H9 (cell line): ENCODE results near the gene OXER1. TPM values are rescaled to one million over a fixed set of nuclear protein-coding genes. Genes with fewer than 3 reads are reported as not detected.

Experiments
- DNase-seq: peaks from one replicate; pipeline ENCODE4 v3.0.0-alpha.2; 2017
- H2AFZ ChIP-seq: one replicate; pipeline ENCODE4 v1.6.1; 2013; ENCODE audit warnings: mild to moderate bottlenecking, low read length, control low read depth, moderate library complexity
- H2AK5ac ChIP-seq: 2 replicates; pipeline ENCODE4 v1.6.1; 2013; ENCODE audit warnings: low read length, control low read depth, mixed read lengths; ENCODE audit not compliant: insufficient read length
- H2BK120ac ChIP-seq: one replicate; pipeline ENCODE4 v1.6.1; 2013; ENCODE audit warnings: low read depth, mild to moderate bottlenecking, low read length, control low read depth, inconsistent platforms; ENCODE audit not compliant: poor library complexity, severe bottlenecking
- H2BK12ac ChIP-seq: 2 replicates; pipeline ENCODE4 v1.6.1; 2013; ENCODE audit warnings: low read length, control low read depth, mixed read lengths, low read depth; ENCODE audit not compliant: insufficient read length
- H2BK15ac ChIP-seq: 2 replicates; pipeline ENCODE4 v1.6.1; 2013; ENCODE audit warnings: low read depth, low read length, control low read depth
- H2BK20ac ChIP-seq: one replicate; pipeline ENCODE4 v1.6.1; 2013; ENCODE audit warnings: low read depth, mild to moderate bottlenecking, low read length, control low read depth, inconsistent platforms; ENCODE audit not compliant: poor library complexity, severe bottlenecking
- H2BK5ac ChIP-seq: 2 replicates; pipeline ENCODE4 v1.6.1; 2013; ENCODE audit warnings: low read length, control low read depth, mixed read lengths; ENCODE audit not compliant: insufficient read length
- H3K14ac ChIP-seq: 2 replicates; pipeline ENCODE4 v1.6.1; 2013; ENCODE audit warnings: low read length, control low read depth; ENCODE audit not compliant: insufficient read depth
- H3K18ac ChIP-seq: 2 replicates; pipeline ENCODE4 v1.6.1; 2013; ENCODE audit warnings: low read depth, mild to moderate bottlenecking, mixed read lengths, low read length, control low read depth; ENCODE audit not compliant: insufficient read length
- H3K23ac ChIP-seq: 2 replicates; pipeline ENCODE4 v1.6.1; 2013; ENCODE audit warnings: low read length, control low read depth, mixed read lengths, low read depth; ENCODE audit not compliant: insufficient read length
- H3K23me2 ChIP-seq: 2 replicates; pipeline ENCODE4 v1.6.1; 2013; ENCODE audit warnings: low read depth, mild to moderate bottlenecking, mixed read lengths, low read length, control low read depth; ENCODE audit not compliant: insufficient read length, poor library complexity, severe bottlenecking
- H3K27ac ChIP-seq: 2 replicates; pipeline ENCODE4 v1.5.1; 2013; ENCODE audit warnings: low read length, control low read depth, mixed read lengths, low read depth; ENCODE audit not compliant: insufficient read length
- H3K27me3 ChIP-seq: 2 replicates; pipeline ENCODE4 v1.6.1; 2013; ENCODE audit warnings: low read length, control low read depth, inconsistent platforms; ENCODE audit not compliant: insufficient read depth
- H3K4ac ChIP-seq: 2 replicates; pipeline ENCODE4 v1.6.1; 2013; ENCODE audit warnings: low read depth, mild to moderate bottlenecking, control low read depth, inconsistent platforms, low read length, moderate library complexity
- H3K4me1 ChIP-seq: 2 replicates; pipeline ENCODE4 v1.6.1; 2013; ENCODE audit warnings: low read length, control low read depth, inconsistent platforms; ENCODE audit not compliant: insufficient read depth
- H3K4me2 ChIP-seq: 2 replicates; pipeline ENCODE4 v1.6.1; 2013; ENCODE audit warnings: low read length, control low read depth, mixed read lengths; ENCODE audit not compliant: insufficient read length, insufficient read depth
- H3K56ac ChIP-seq: 2 replicates; pipeline ENCODE4 v1.6.1; 2013; ENCODE audit warnings: low read depth, mild to moderate bottlenecking, mixed read lengths, low read length, control low read depth; ENCODE audit not compliant: insufficient read length
- H3K79me1 ChIP-seq: 2 replicates; pipeline ENCODE4 v1.6.1; 2013; ENCODE audit warnings: low read depth, mild to moderate bottlenecking, moderate library complexity, low read length, control low read depth, inconsistent platforms; ENCODE audit not compliant: insufficient read depth, poor library complexity, severe bottlenecking
- H3K79me2 ChIP-seq: 2 replicates; pipeline ENCODE4 v1.6.1; 2013; ENCODE audit warnings: low read length, control low read depth, inconsistent platforms; ENCODE audit not compliant: insufficient read depth
- H3K9ac ChIP-seq: 2 replicates; pipeline ENCODE4 v1.6.1; 2013; ENCODE audit warnings: low read length, control low read depth, mixed read lengths; ENCODE audit not compliant: insufficient read length; ENCODE audit errors: extremely low read depth
- H3K9me3 ChIP-seq: one replicate; pipeline ENCODE4 v1.6.1; 2013; ENCODE audit warnings: low read depth, low read length, inconsistent platforms; ENCODE audit not compliant: control insufficient read depth
- H3T11ph ChIP-seq: one replicate; pipeline ENCODE4 v1.6.1; 2013; ENCODE audit warnings: mild to moderate bottlenecking, low read length, control low read depth, inconsistent platforms
- H4K20me1 ChIP-seq: one replicate; pipeline ENCODE4 v1.6.1; 2013; ENCODE audit not compliant: control insufficient read depth, insufficient read length, insufficient read depth
- H4K5ac ChIP-seq: 2 replicates; pipeline ENCODE4 v1.6.1; 2013; ENCODE audit warnings: low read depth, mild to moderate bottlenecking, mixed read lengths, low read length, control low read depth; ENCODE audit not compliant: insufficient read length
- H4K8ac ChIP-seq: replicated peaks from 2 replicates; pipeline ENCODE4 v1.6.1; 2013; ENCODE audit warnings: low read length, control low read depth, mixed read lengths, low read depth; ENCODE audit not compliant: insufficient read length
- H4K91ac ChIP-seq: 2 replicates; pipeline ENCODE4 v1.6.1; 2013; ENCODE audit warnings: low read depth, mild to moderate bottlenecking, moderate library complexity, mixed read lengths, low read length, control low read depth; ENCODE audit not compliant: insufficient read length
- H3K27ac Mint-ChIP-seq, 3 experiments: 2 replicates in 2 of 3; 3 replicates in 1 of 3; pipeline ENCODE4 v1.8.0; 2020 to 2021; ENCODE audit warnings: mixed read lengths in 3 of 3, mild to moderate bottlenecking in 1 of 3, moderate library complexity in 1 of 3
- H3K27me3 Mint-ChIP-seq: 2 replicates; pipeline ENCODE4 v1.8.0; 2021; ENCODE audit warnings: low read depth, mild to moderate bottlenecking, moderate library complexity, mixed read lengths
- H3K36me3 Mint-ChIP-seq, 3 experiments: 2 replicates in 2 of 3; 3 replicates in 1 of 3; pipeline ENCODE4 v1.8.0; 2020 to 2021; ENCODE audit warnings: low read depth in 3 of 3, mixed read lengths in 3 of 3; ENCODE audit not compliant: insufficient read depth in 1 of 3
- H3K4me1 Mint-ChIP-seq, 2 experiments: 2 replicates each; pipeline ENCODE4 v1.8.0; 2020; ENCODE audit warnings: mixed read lengths in 2 of 2
- H3K4me3 Mint-ChIP-seq, 2 experiments: 2 replicates in 1 of 2; 3 replicates in 1 of 2; pipeline ENCODE4 v1.8.0; 2020 to 2021; ENCODE audit warnings: mild to moderate bottlenecking in 2 of 2, mixed read lengths in 2 of 2, moderate library complexity in 1 of 2
- H3K9me3 Mint-ChIP-seq, 2 experiments: 2 replicates in 1 of 2; 3 replicates in 1 of 2; pipeline ENCODE4 v1.8.0; 2020; ENCODE audit warnings: mild to moderate bottlenecking in 2 of 2, mixed read lengths in 2 of 2, moderate library complexity in 1 of 2
- CTCF ChIP-seq: fragments of 200-600 bp; sonication (generic); conservative IDR thresholded peaks from 3 replicates; pipeline ENCODE4 v1.8.0; 2021; ENCODE audit warnings: antibody characterized with exemption, mild to moderate bottlenecking
- WGBS: extraction: QIAGEN DNeasy Blood & Tissue Kit; methylation state at CpG from one replicate; pipeline ENCODE4 v1.1.7; 2013; ENCODE audit warnings: missing lambda C conversion rate, low lambda C conversion rate, mixed read lengths; ENCODE audit not compliant: insufficient read length; ENCODE audit errors: extremely low coverage; 5-methylcytosine and 5-hydroxymethylcytosine counted together
- total RNA-seq: library from RNA; stranded (reverse); gene quantifications from 2 replicates; pipeline ENCODE4 v1.2.1, GENCODE V29; 2021

Gene OXER1
- total RNA-seq, 1 experiment from 2014 or later: 1.6 TPM

GRCh38 chr2:42775186-42775585, 11.3 kb upstream of the OXER1 start:
- no peak overlapping the region for H2BK12ac ChIP-seq
- peaks cover 9 to 33% (median 23%) of the 10 kb centered on the region in 3 experiments for H3K36me3 Mint-ChIP-seq

More at GRCh38 chr2:42775186-42775585, 11.3 kb upstream of the OXER1 start:
- H2BK15ac ChIP-seq: no peak overlapping the region
- H3K27ac ChIP-seq: no peak overlapping the region
- H3K4me2 ChIP-seq: no peak overlapping the region
- no CpG with 5 or more reads among the region's 2 CpGs for WGBS
- no peak for DNase-seq
- no peaks in the 10 kb centered on the region for H3K79me2 ChIP-seq
- 0 out of 7 replicates have a peak overlapping the region, but pooled peaks of 1 of the 3 experiments have one; percentile 16 for H3K27ac Mint-ChIP-seq
- H2BK120ac ChIP-seq: no peak overlapping the region
- H3K4me1 ChIP-seq: peaks cover 7% of the 10 kb centered on the region; the same call in 1 of the 2 replicates
- no peak overlapping the region for H4K91ac ChIP-seq
- no peak overlapping the region for H3K56ac ChIP-seq
- H4K5ac ChIP-seq: no peak overlapping the region
- no peak overlapping the region for H2AFZ ChIP-seq
- H3K4me3 Mint-ChIP-seq: no peak overlapping the region
- H3K9ac ChIP-seq: no peak overlapping the region
- no peak overlapping the region for H3K23ac ChIP-seq
- TF ChIP-seq CTCF: no peak
- no peaks in the 10 kb centered on the region for H3K79me1 ChIP-seq
- no peak overlapping the region for H2AK5ac ChIP-seq
- H3K9me3 ChIP-seq: peaks cover 7% of the 10 kb centered on the region
- no peak overlapping the region for H2BK5ac ChIP-seq
- H3K27me3 ChIP-seq: no peaks in the 10 kb centered on the region
- H3K4ac ChIP-seq: no peak overlapping the region
- H3T11ph ChIP-seq: no peak overlapping the region
- no peak overlapping the region for H4K8ac ChIP-seq
- peaks cover 17 to 27% of the 10 kb centered on the region in 2 experiments for H3K4me1 Mint-ChIP-seq
- no peaks in the 10 kb centered on the region for H4K20me1 ChIP-seq
- no peak overlapping the region for H3K18ac ChIP-seq
- H3K9me3 Mint-ChIP-seq: peaks cover 33 to 35% of the 10 kb centered on the region in 2 experiments
- no peak overlapping the region for H3K14ac ChIP-seq
- no peaks in the 10 kb centered on the region for H3K23me2 ChIP-seq
- H3K27me3 Mint-ChIP-seq: no peaks in the 10 kb centered on the region
- H2BK20ac ChIP-seq: no peak overlapping the region
